Neutrophil (primary cell): ENCODE results near the gene TLN1.

Experiments used
- H3K27ac ChIP-seq: fragments of 200-600 bp; sonication (generic); 2 replicates; pipeline ENCODE4 v1.5.1; 2016; ENCODE audit warnings: mild to moderate bottlenecking, moderate library complexity
- H3K27me3 ChIP-seq: fragments of 200-600 bp; sonication (generic); 2 replicates; pipeline ENCODE4 v1.6.0; 2016; ENCODE audit warnings: mild to moderate bottlenecking
- H3K36me3 ChIP-seq: fragments of 200-600 bp; sonication (generic); 2 replicates; pipeline ENCODE4 v1.5.1; 2017
- H3K4me1 ChIP-seq, 2 experiments: fragments of 200-600 bp in 1 of 2; sonication (generic) in 1 of 2; 1 replicate in 1 of 2; 2 replicates in 1 of 2; pipeline versions ENCODE4 v1.5.1 to v1.6.1; 2013 to 2016; ENCODE audit warnings: low read depth in 1 of 2, low read length in 1 of 2, mild to moderate bottlenecking in 1 of 2, moderate library complexity in 1 of 2; ENCODE audit not compliant: control insufficient read depth in 1 of 2, insufficient read depth in 1 of 2
- H3K4me3 ChIP-seq, 2 experiments: fragments of 200-600 bp in 1 of 2; sonication (generic) in 1 of 2; 1 replicate in 1 of 2; 2 replicates in 1 of 2; pipeline ENCODE4 v1.5.1; 2013 to 2016; ENCODE audit warnings: low read depth in 1 of 2, low read length in 1 of 2, mild to moderate bottlenecking in 1 of 2, moderate library complexity in 1 of 2
- H3K9me3 ChIP-seq: fragments of 200-600 bp; sonication (generic); 2 replicates; pipeline ENCODE4 v1.5.1; 2016
- CTCF ChIP-seq: fragments of 200-600 bp; sonication (generic); IDR thresholded peaks from 2 replicates; pipeline ENCODE4 v1.5.1; 2016; ENCODE audit warnings: antibody characterized with exemption

Gene TLN1

GRCh38 chr9:35771943-35772342 lies 39.9 kb upstream of the TLN1 start:
- Histone ChIP-seq H3K27me3 (no peaks in the 10 kb centered on the region), H3K4me1 (peaks cover 18 to 20% of the 10 kb centered on the region in 2 experiments), H3K27ac (no peak overlapping the region), H3K9me3 (no peaks in the 10 kb centered on the region), H3K36me3 (no peaks in the 10 kb centered on the region), H3K4me3 (no peak overlapping the region)
- no peak for TF ChIP-seq CTCF

- TF ChIP-seq CTCF: no peak
- peaks cover 18 to 20% of the 10 kb centered on the region in 2 experiments for H3K4me1 ChIP-seq
- H3K27me3 ChIP-seq: no peaks in the 10 kb centered on the region
- H3K9me3 ChIP-seq: no peaks in the 10 kb centered on the region
- H3K36me3 ChIP-seq: no peaks in the 10 kb centered on the region
- no peak overlapping the region for H3K27ac ChIP-seq
- H3K4me3 ChIP-seq: no peak overlapping the region
These were observed 39.5 kb upstream of the TLN1 start for GRCh38 chr9:35771534-35771933.

- Histone ChIP-seq H3K4me3 (no peak overlapping the region), H3K36me3 (no peaks in the 10 kb centered on the region), H3K4me1 (peaks cover 17 to 20% of the 10 kb centered on the region in 2 experiments), H3K9me3 (no peaks in the 10 kb centered on the region), H3K27me3 (no peaks in the 10 kb centered on the region), H3K27ac (no peak overlapping the region)
- no peak for TF ChIP-seq CTCF
These were observed 39.1 kb upstream of the TLN1 start for GRCh38 chr9:35771075-35771433.

- no peak overlapping the region for H3K27ac ChIP-seq
- no peak for TF ChIP-seq CTCF
- H3K9me3 ChIP-seq: no peaks in the 10 kb centered on the region
- peaks cover 6 to 9% of the 10 kb centered on the region in 2 experiments for H3K4me1 ChIP-seq
- no peaks in the 10 kb centered on the region for H3K36me3 ChIP-seq
- no peaks in the 10 kb centered on the region for H3K27me3 ChIP-seq
- no peak overlapping the region for H3K4me3 ChIP-seq
These were observed 37.8 kb upstream of the TLN1 start for GRCh38 chr9:35769763-35770162.

- Histone ChIP-seq H3K27me3 (no peaks in the 10 kb centered on the region), H3K27ac (no peak overlapping the region), H3K4me1 (peaks cover 6 to 9% of the 10 kb centered on the region in 2 experiments), H3K36me3 (no peaks in the 10 kb centered on the region), H3K9me3 (no peaks in the 10 kb centered on the region), H3K4me3 (no peak overlapping the region)
- no peak for TF ChIP-seq CTCF
These were observed 35.5 kb upstream of the TLN1 start for GRCh38 chr9:35767458-35767857.

GRCh38 chr9:35766997-35767396 lies 35.0 kb upstream of the TLN1 start:
- Histone ChIP-seq H3K36me3 (no peaks in the 10 kb centered on the region), H3K27me3 (no peaks in the 10 kb centered on the region), H3K4me1 (peaks cover 4 to 6% of the 10 kb centered on the region in 2 experiments), H3K9me3 (no peaks in the 10 kb centered on the region), H3K4me3 (no peak overlapping the region), H3K27ac (no peak overlapping the region)
- TF ChIP-seq CTCF: no peak
